Mammary epithelial cell (primary cell): ENCODE data around the gene ORM1.

Experiments
- EZH2 ChIP-seq: IDR thresholded peaks from 2 replicates; pipeline ENCODE4 v1.6.1; 2012; ENCODE audit warnings: low read length, inconsistent platforms, borderline replicate concordance
- TF ChIP-seq, protein P1 (sequence below), 2 donors: IDR thresholded peaks in 1 of 2; conservative IDR thresholded peaks in 1 of 2; 2 replicates each; pipeline ENCODE4 v1.5.1; 2011 to 2012; ENCODE audit warnings: inconsistent platforms in 2 of 2, low read length in 2 of 2, mild to moderate bottlenecking in 2 of 2, control low read depth in 1 of 2, low read depth in 1 of 2; ENCODE audit not compliant: insufficient read depth in 1 of 2; ENCODE audit errors: extremely low read depth in 1 of 2

DNA sequence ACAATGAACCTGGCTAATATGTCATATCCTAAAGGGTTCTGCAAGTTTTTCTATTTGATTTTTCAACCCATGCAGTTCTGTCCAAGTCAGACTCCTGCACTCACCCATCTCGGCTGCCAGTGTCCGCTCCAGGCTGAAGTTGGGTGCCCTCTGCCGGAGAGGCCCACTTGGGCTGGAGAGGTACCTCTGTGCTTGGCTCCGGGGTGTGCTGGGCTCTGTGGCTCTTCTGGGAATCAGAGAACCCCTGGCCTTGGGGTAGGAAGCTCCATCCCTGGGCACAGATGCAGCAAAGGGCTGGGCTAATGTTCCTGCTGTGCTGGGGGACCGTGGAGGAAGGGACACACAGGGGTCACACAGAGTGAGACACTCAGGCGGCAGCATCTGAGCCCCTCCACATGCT is 32.9 kb downstream of the ORM1 start:
- TF ChIP-seq, protein P1, sequence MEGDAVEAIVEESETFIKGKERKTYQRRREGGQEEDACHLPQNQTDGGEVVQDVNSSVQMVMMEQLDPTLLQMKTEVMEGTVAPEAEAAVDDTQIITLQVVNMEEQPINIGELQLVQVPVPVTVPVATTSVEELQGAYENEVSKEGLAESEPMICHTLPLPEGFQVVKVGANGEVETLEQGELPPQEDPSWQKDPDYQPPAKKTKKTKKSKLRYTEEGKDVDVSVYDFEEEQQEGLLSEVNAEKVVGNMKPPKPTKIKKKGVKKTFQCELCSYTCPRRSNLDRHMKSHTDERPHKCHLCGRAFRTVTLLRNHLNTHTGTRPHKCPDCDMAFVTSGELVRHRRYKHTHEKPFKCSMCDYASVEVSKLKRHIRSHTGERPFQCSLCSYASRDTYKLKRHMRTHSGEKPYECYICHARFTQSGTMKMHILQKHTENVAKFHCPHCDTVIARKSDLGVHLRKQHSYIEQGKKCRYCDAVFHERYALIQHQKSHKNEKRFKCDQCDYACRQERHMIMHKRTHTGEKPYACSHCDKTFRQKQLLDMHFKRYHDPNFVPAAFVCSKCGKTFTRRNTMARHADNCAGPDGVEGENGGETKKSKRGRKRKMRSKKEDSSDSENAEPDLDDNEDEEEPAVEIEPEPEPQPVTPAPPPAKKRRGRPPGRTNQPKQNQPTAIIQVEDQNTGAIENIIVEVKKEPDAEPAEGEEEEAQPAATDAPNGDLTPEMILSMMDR (conservative IDR thresholded peaks at IDR 0.05 in 1 of 2, IDR thresholded peaks at IDR 0.05 in 1 of 2; ENCODE audit: extremely low read depth in 1 of 2, insufficient read depth in 1 of 2, low read depth in 1 of 2, low read length in 2 of 2): no peak
- no peak for TF ChIP-seq EZH2
